HG03521 (cell line): Measurements from ENCODE around the gene ACTG2.

Experiments used
- ATAC-seq: cut with Tn5 transposase; IDR thresholded peaks from one replicate; pipeline ENCODE4 v1.9.1; 2021; ENCODE audit warnings: mild to moderate bottlenecking, moderate library complexity; ENCODE audit not compliant: unreplicated experiment

ACTG2 gene

DNA sequence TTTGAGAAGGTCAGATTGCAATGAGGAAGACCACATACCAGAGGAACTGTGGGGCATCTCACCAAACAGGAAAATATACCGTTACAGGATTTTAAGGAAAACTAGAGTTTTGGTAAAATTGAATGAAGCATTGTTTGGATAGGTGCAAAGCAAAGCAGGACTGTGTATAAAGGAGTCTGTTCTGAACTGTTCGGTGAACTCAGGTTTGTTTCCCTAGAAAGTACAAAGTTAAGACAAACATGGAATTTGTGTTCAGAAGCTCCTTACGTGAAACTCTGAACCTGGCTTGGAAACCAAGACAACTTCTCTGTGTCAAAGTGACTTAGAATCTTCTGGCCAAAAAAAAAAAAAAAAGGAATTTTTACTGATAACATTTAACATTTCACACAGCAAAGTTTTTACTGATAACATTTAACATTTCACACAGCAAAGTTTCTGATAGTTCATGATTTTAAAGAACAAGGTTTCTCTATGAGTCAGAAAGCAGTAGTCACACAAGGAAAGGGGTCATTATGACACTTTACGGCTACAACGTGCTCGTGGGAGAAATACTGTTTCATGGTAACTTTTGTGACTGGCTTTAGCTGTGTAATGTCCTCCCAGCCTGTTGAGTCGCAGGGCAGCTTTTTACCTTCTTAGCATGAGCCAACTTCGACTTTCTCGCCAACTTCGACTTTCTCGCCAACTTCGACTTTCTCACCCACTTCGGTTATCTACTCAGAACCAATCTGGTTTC, 70.7 kb downstream of the ACTG2 start:
- peak; percentile 43 for ATAC-seq

DNA sequence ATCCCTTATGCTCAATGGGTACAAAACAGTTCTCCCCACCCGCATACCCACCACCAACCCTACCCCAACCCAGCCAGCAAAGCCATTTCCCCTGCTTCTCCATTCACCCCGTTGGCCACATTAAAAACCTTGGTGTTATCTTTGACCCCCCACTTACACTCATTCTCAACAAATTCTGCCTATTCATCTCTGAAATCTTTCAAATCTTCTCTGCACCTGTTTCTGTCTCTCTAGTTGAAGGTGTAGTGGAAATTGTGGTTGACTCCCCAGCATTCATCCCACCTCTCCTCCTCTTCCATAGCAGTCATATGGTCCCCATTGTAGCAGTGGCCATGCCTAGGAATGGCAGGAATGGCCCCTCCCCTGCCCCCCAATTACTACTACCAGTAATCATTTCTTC, 71.4 kb downstream of the ACTG2 start:
- no peak for ATAC-seq

DNA sequence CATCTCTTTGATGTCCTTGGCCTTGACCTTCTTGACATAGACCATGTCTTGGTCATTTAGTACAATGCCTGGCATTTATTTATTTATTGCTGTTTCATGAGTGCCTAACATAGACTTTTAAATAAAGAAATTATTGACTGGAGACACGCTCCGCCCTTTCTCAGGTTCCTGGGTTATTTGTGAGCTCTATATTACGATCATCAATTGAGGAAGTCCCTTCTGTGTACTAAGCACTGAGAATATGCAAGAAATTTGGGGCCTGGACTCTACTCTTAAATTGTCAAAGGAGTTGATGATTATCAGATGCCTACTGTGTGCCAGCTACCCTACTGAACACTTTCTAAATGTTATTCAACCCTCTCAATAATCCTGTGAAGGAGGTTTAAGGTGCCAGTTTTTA, 72.2 kb downstream of the ACTG2 start:
- ATAC-seq = no peak

DNA sequence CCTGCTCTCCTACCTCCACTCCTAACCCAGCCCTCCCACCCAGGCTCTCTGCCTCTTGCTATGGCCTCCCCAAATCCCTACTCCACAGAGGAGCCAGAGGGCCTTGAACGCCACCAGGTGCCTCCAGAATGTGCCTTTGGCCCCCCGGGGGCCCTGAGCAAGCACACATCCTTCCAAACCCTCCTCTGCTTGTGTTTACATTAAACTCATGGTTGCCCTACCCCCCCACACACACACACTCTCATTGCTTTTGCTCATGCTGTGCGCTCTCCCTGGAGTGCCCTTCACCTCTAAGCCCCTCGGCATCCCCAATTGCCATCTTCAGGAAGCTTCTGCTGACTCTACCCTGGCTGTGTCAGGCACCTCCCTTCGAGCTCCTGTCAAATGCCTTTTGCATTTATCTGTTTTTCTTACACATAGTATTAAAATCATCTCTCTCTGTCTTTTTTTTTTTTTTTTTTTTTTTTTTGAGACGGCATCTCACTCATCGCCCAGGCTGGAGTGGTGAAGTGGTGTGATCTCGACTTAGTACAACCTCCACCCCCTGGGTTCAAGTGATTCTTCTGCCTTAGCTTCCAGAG, 75.6 kb downstream of the ACTG2 start:
- no peak for ATAC-seq

DNA sequence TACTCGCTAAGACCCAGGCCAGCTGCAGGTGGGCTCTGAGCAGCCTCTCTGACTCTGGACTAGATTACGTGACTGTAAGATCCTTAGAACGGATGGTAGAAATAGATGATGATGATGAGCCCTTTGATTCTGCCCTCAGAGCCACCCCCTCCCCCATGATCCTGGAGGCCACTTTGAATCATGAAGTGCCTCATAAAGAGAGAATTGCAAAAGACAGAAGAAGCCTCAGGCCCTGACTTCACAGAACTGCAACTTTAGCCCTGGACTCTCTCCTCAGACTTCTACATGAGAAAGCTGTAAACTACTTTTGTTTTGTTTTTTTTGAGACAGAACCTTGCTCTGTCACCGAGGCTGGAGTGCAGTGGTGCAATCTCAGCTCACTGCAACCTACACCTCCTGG, 76.5 kb downstream of the ACTG2 start:
- ATAC-seq = no peak
